ENCODE results near the gene CAPN15.
"Not testable (repeated sequence)": the region's sequence is repeated elsewhere in the genome, so short reads cannot be mapped to it uniquely, and the experiment has no call there.

Gene CAPN15

DNA sequence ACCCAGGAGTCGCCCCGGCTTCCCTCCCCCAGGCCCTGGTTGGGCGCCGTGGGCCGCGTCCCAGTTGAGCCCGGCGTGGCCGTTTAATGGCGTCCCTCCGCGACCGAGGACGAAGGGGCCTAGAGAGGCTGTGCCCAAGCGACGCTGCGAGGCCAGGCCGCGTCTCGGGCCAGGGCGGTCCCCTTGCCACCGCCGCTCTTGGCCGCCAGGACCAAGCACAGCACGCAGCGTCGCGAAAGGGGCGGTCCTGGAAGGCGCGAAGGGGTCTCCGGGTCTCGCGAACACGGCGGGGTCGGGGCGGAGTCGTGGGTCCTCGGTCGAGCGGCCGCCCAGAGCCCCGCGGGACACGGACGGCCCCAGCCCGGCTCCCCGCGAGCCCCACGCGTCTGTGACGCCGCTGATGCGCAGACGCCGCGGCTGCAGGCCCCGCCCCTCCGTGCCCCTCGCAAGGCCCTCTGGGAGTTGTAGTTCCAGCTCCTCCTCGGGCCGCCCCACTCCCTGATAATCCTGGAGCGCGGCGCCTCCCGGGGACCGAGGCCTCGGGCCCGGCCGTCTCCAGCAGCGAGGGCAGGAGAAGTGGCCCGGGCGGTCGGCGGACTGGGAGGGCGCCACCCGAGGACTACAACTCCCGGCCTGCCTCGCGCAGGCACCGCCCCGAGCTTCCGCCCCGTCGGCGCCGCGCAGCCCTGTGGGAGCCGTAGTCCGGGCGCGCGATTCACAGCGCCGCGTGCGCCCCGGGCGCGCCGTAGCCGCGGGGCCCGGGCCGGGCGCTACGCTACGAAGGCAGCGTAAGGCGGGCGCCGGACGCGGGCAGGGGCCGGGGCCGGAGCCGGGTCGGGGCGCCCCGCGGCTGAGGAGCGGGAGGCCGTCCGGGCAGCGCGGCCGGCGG is at the start of gene CAPN15:
TSS of gene CAPN15 (plus strand) at position 698 of the 889 bp plus-strand sequence. CDS start 19,127 bp downstream, outside the sequence.
- DNase-seq, result peak; percentile 87

DNA sequence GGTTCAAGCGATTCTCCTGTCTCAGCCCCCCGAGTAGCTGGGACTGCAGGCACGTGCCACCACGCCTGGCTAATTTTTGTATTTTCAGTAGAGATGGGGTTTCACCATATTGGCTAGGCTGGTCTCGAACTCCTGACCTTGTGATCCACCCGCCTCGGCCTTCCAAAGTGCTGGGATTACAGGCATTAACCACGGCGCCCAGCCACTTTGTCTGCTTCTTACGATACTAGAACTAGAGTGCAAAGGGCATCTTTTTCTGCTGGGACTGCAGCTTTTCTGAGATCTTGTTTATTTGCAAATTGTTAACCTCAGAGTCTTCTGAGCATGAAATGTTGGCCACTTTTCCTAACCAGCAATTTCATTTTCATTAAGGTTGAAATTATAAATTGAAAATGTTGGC is 49.2 kb upstream of the CAPN15 start:
- DNase-seq, result not testable (repeated sequence)

DNA sequence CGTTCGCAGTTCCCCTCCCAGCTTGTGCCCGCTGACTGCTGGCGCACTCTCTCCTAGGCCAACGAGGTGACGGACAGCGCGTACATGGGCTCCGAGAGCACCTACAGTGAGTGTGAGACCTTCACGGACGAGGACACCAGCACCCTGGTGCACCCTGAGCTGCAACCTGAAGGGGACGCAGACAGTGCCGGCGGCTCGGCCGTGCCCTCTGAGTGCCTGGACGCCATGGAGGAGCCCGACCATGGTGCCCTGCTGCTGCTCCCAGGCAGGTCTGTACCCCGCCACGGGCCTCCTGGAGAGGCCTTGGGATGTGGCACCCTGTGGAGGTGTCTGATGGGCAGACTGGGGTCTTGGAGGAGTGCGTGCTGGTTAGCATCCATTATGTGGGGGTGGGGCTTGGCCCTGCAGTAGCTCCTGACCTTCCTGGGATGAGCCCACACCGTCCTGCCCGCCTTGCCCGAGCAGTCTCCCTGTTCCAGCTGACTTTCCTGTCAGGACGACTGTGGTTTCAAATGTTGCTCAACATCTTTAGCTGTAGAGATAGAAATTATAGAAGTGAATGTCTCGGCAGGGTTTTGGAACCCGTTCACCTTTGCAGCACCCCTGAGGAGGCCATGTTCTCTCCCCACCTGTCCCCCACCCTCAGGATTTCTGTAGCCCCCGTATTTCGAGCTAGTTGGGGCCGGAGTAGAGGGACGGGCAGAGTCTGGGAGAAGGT is 44.9 kb upstream of the CAPN15 start:
- DNase-seq, result no peak

DNA sequence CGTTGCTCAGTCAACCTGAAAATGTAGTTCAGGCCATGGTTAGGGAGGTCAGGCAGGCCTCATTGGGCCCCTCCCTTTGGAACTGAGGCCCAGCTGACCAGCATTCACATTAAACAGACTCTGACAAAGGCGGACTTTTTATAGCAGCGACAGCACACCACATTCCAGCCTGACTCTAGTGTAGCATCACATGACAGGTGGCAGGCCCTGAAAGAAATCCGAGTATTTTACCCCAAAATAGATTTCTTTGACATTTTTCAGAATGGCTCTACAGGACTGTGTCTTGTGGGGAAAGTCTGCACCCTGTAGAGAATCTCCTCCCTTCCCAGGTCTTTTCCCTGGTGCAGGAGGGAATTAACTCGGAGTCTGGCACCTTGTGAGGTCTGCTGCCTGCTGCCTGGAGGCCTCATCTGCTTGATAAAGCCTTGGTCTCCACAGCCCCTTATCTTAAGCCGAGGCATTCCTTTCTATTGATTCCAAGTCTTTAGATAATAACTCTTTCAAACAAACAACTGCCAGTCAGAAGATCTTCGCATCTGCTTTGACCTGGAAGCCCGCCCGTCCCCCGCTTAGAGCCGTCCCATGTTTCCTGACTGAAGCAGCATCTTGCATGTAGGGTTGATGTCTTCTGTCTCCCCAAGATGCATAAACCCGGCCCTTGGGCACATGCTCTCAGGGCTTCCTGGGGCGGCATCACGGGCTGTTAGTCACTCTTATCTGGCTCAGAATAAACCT is 44.0 kb upstream of the CAPN15 start:
- no peak for DNase-seq

DNA sequence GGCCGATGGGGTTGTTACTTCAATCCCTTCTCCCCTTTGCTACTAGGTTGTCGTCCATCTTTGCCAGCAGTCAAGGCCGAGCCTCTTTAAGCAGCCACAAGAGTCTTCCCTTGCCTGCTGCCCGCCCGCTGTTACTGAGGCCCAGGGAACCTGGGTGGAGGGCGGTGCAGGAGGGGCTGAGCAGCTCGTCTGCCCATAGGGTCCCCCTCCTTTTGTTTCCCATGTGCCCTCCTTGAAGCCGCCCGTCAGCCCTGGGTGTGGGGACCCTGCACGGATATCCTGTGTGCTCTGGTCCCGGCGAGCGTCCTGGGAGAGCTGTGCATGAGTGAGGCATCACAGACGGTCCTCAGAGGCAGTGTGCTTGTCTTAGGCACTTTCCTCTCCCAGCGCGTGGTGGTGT is 37.9 kb upstream of the CAPN15 start:
- no peak for DNase-seq

DNA sequence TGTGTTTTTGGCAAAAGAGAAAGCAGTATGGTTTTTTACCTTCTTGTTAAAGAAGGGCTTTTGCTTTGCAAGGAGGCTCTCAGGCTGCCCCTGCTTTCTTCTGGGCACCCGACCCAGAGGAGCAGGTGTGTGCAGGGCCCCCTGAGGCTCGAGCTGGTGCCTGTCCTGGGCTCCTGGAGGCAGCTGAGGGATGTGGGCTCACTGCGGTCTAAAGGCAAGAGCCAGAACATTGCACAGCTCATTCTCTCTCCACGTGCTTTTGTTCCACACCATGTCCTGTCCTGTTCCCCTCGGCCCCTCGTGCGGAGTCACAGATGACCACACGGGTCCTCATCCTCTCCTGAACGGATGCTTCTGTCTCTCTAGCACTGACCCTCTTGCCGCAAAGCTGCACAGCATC is 36.7 kb upstream of the CAPN15 start:
- DNase-seq, result no peak

DNA sequence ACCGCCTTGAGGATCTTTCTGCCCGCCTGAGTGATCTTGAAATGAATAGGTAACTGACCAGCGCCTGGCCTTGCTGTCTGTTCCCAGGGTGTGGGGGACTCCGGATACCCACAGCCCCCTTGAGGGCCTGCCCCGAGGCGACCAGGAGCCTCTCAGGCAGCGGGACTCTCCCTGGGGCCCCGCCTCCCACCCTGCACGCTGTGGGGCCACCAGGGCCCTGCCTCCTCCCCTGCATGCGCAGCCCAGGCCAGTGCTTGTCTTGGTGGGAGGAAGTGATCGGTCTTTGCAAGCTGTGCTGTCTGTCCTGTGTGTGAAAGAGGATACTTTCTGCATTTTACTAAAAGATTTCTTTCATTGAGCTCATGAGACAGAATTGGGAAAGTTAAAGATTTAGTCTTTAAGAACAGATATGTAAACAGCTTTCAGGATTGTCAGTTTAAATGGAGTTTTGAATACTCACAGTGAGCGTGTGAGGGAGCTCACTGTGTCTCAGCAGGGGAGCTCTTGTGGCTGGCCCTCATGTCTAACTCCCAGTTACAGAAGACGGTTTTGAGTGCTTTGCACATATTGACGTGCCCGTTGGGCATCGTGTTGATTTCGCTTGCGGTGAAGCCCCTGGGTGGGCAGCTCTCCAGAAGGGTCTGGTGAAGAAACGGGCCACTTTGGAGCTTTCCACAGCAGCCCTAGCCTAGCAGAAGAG is 36.1 kb upstream of the CAPN15 start:
- DNase-seq, result no peak

- no peak for DNase-seq
These were observed 35.2 kb upstream of the CAPN15 start for GRCh38 chr16:492211-492875.

DNA sequence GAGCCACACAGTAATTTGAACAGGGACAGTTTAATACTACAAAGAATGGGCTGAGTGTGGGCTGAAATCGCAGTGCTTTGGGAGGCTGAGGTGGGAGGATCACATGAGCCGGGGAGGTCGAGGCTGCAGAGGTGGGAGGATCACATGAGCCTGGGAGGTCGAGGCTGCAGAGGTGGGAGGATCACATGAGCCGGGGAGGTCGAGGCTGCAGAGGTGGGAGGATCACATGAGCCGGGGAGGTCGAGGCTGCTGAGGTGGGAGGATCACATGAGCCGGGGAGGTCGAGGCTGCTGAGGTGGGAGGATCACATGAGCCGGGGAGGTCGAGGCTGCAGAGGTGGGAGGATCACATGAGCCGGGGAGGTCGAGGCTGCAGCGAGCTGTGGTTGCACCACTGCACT is 32.8 kb upstream of the CAPN15 start:
- DNase-seq, result not testable (repeated sequence)

DNA sequence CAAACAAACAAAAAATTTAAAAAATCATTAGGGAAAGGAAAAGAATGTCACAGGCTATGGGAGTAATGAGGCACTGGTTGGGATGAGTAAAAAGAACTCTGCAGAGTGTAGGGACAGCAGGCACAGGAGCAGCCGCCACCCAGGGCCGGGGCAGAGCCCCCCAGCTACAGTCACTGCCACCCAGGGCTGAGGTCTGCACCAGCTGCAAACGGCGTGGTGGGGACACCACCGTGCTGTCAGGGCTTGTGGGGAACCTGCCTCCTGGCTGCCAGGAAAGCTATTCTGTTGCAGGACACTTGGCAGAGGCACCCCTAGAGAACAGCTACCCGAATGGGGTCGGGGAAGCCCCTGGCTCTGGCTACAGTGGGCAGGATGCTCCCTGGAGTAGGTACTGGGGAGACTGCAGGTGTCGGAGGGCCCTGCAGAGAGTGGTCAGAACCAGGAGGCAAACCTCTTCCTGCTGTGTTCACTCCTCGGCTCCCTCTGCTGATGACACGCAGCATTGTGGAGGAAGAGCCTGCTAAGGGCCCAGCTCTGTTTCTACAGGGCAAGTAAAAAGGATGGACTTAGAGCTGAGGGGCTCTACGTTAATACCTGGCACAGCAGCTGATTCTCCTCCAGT is 32.3 kb upstream of the CAPN15 start:
- peak; percentile 41 for DNase-seq

DNA sequence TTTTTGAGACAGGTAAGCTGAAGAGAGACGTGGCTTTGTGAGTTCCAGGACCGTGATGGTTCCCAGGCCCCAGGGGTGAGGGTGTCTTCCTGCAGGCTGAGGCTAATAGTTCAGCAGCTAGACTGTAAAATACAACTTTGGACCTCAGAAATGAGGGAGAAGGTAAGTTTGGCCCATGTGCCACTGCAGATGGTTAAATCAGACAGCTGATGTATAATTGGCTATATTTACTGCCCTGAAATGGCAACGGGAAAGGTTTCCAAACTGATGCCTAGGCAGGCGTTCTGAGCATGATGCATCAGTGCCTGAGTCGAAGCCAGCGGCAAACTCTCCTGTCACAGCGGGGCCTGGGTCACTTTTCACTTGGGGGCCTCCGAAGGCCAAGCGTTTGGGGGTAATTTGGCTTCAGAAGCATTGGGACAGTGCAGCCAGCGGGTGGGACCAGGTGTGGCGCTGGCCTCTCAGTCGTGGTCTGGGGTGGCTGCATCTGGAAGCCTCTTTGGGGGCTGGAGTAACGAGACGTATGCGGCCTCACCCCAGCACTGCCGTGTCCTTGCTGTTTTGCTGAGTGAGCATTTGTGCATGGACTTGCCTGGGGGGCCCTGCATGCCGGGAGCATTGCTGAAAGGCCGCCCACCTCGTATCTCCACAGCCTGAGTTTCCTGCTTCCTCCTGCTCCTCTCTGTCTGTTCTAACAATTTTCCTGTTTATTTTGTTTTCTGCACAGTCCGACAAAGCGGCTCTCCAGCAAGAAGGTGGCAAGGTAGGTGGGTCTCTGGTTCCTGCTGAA is 31.2 kb upstream of the CAPN15 start:
- no peak for DNase-seq

GRCh38 chr16:497258-497657 is 30.3 kb upstream of the CAPN15 start:
- no peak for DNase-seq

GRCh38 chr16:499924-500323 is 27.6 kb upstream of the CAPN15 start:
- no peak for DNase-seq

DNA sequence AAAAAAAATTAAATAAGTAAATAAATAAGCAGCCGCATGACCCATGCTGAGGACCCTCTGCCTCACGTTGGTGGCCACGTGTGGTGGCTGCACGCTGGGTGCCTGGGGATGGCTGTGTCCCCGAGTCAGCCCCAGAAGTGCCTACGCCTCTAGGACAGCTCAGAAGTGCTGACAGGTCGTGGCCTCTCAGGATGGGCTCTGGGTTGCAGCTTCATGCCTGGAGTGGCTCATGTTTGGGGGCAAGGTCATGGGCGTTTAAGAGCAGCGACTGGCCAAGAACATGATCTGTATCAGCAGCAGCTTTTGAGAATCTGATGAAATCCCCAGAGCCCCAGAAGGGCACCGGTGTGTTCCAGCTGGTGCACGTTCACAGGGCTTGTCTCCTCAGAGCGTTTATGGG is 26.8 kb upstream of the CAPN15 start:
- no peak for DNase-seq

DNA sequence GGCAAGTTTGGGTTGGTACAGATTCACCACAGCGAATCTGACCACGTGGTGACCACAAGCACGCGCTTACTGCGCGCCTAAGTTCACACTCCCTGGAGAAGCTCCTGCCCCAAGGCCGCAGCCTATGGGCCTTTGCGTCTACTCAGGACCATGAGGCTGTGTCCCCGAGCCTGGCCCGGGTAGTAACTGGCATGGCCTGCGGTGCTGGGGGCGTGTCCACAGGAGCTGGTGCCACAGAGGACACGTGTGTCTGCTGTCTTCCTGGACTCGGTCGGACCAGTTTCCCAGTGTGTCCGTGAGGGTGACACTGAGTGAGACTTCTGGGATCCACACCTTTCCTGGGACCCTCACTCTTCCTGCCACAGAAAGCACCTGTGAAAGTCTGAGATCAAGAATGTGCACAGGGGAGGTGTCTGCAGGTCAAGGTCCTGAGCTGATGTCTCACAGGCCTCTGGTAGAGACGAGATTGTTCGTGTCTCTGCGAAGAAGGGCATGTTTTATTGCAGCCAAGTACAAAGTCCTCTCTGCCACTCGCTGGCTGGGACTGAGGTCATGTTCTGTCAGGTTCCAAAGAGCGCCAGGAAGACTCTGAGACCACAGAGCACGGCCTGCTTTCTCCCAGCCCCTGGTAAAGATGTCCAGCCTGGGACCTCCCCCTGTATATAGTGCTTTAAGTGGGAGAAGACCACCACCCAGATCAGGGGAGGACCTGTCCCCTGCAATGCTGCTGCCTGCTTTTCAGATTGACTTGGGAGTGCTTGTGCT is 25.2 kb upstream of the CAPN15 start:
- DNase-seq, result no peak

GRCh38 chr16:503150-504071 is 24.1 kb upstream of the CAPN15 start:
- no peak for DNase-seq

GRCh38 chr16:505479-506245 is 21.9 kb upstream of the CAPN15 start:
- DNase-seq, result no peak

- no peak for DNase-seq
These were observed 21.3 kb upstream of the CAPN15 start for GRCh38 chr16:506246-506546.
